BJ (cell line): ENCODE measurements around the gene IGFBP6. TPM values are rescaled to one million over a fixed set of nuclear protein-coding genes. Genes with fewer than 3 reads are reported as not detected.

ENCODE experiments used
- CTCF ChIA-PET: fragments of 350-600 bp; formaldehyde crosslinking; extraction: SDS; loops from one replicate; lab custom pipeline; 2021; ENCODE audit warnings: antibody characterized with exemption, inconsistent platforms; lab: Yijun Ruan, JAX
- POLR2A ChIA-PET: fragments of 300-600 bp; sonication (Branson Sonifier 250); formaldehyde crosslinking; extraction: SDS; loops from one replicate; lab custom pipeline; 2021; ENCODE audit warnings: antibody characterized with exemption; lab: Charles Lee
- DNase-seq: peaks from one replicate; pipeline ENCODE4 v3.0.0-alpha.2; 2011; ENCODE audit warnings: low read depth
- H3K27me3 ChIP-seq: 2 replicates; pipeline ENCODE4 v1.6.0; 2011; ENCODE audit warnings: low read length; ENCODE audit not compliant: control insufficient read depth, insufficient read depth
- H3K36me3 ChIP-seq: 2 replicates; pipeline ENCODE4 v1.5.1; 2011; ENCODE audit warnings: low read length; ENCODE audit not compliant: control insufficient read depth, insufficient read depth
- H3K4me3 ChIP-seq: 2 replicates; pipeline ENCODE4 v1.5.1; 2011; ENCODE audit warnings: low read depth, mild to moderate bottlenecking, control low read depth, low read length
- polyA plus RNA-seq: library from polyadenylated mRNA; depleted of rRNA; stranded (reverse); fragments of >200 nt; gene quantifications from 2 replicates; pipeline ENCODE4 v1.2.3, GENCODE V29; 2011
- TF ChIP-seq, protein P1 (sequence below): IDR thresholded peaks from 2 replicates; pipeline ENCODE4 v1.5.1; 2011; ENCODE audit warnings: low read depth, mild to moderate bottlenecking, control low read depth, inconsistent platforms, low read length, moderate library complexity; ENCODE audit not compliant: insufficient read depth

The IGFBP6 gene
- polyA plus RNA-seq, 1 experiment, result 860 TPM

DNA sequence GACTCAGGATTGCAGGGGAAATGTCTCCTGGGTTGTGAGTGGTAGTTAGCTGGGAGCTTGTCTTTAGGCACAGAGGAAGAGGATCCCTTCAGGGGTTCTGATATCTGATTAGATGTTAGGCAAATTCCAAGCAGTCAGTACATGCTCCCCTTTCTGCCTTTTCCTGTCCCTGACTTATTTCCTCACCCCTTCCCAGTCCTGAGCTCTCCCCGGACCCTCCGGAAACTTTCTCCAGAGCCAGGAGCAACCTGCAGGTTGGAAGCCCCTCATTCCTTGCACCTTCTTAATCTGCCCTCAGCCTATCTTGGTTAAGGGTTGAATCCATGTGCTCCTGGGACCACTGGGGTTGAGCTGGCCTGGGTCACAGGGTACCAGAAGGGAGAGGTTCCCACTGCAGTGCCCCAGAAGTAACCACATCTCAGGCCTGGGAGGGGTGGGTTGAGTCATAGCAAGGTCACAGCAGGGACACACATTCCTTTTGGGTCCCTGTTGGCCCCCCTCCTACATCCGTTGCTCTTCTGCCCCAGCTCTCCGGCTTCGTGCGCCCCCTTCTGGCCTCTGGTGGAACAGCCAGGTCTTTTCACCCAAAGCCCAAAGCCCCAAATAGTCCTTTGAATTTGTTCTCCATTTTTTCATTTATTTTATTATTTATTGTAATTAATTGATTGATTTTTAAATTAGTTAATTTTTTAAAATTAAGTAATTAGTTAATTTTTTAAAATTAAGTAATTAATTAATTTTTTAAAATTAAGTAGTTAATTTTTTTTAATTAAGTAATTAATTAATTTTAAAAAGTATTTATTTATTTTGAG lies 1.8 kb downstream of the IGFBP6 start:
- DNase-seq, result peak; percentile 74
- peaks cover 8% of the 10 kb centered on the region for H3K36me3 ChIP-seq
- TF ChIP-seq, protein P1, sequence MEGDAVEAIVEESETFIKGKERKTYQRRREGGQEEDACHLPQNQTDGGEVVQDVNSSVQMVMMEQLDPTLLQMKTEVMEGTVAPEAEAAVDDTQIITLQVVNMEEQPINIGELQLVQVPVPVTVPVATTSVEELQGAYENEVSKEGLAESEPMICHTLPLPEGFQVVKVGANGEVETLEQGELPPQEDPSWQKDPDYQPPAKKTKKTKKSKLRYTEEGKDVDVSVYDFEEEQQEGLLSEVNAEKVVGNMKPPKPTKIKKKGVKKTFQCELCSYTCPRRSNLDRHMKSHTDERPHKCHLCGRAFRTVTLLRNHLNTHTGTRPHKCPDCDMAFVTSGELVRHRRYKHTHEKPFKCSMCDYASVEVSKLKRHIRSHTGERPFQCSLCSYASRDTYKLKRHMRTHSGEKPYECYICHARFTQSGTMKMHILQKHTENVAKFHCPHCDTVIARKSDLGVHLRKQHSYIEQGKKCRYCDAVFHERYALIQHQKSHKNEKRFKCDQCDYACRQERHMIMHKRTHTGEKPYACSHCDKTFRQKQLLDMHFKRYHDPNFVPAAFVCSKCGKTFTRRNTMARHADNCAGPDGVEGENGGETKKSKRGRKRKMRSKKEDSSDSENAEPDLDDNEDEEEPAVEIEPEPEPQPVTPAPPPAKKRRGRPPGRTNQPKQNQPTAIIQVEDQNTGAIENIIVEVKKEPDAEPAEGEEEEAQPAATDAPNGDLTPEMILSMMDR, result peak; percentile 94
- no peaks in the 10 kb centered on the region for H3K27me3 ChIP-seq
- peak overlapping the region; percentile 81 for H3K4me3 ChIP-seq
- ChIA-PET CTCF (interaction anchor here (0.6 to 15.7 kb wide), 23 partner anchors 10 to 225 kb away, joined by 3 to 416 read pairs (median 5); partner anchors contain the start of genes SPRYD3 and TNS2), POLR2A (interaction anchor here (1.0 to 1.8 kb wide), 3 partner anchors 18 to 33 kb away, joined by 4 to 6 read pairs (median 5); no protein-coding TSS in a partner anchor)

DNA sequence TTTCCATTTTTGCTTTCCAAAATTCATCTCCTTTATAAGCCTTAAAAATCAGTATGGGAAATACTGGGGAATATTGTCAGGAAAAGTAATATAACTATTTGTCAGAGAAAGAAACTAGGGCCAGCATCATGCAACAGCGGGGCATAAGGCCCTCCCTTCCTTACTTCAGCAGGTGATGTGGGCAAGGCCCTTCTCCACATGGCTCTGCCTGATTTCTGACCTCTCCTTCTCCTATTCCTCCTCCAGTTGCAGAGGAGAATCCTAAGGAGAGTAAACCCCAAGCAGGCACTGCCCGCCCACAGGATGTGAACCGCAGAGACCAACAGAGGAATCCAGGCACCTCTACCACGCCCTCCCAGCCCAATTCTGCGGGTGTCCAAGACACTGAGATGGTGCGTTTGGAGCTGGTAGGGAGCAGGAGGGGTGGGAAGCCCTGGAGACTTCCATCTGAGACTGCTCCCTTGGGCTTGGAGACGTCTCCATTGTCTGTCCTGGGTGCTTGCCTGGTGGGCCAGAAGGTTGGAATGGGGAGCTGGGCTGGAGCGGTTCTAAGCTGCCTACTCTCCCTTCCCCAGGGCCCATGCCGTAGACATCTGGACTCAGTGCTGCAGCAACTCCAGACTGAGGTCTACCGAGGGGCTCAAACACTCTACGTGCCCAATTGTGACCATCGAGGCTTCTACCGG lies 3.1 kb downstream of the IGFBP6 start:
- CTCF ChIA-PET, result interaction anchor here (1.2 to 15.7 kb wide), 8 partner anchors 8 to 114 kb away, joined by 3 to 416 read pairs (median 7); partner anchors contain the start of genes SPRYD3 and TNS2
- H3K36me3 ChIP-seq, result peaks cover 8% of the 10 kb centered on the region
- H3K4me3 ChIP-seq, result no peak overlapping the region
- no peak for DNase-seq
- no peaks in the 10 kb centered on the region for H3K27me3 ChIP-seq
- TF ChIP-seq, protein P1, result no peak
- POLR2A ChIA-PET, result interaction anchor here (0.6 to 1.2 kb wide), 2 partner anchors 33 to 35 kb away, joined by 4 to 7 read pairs; no protein-coding TSS in a partner anchor

DNA sequence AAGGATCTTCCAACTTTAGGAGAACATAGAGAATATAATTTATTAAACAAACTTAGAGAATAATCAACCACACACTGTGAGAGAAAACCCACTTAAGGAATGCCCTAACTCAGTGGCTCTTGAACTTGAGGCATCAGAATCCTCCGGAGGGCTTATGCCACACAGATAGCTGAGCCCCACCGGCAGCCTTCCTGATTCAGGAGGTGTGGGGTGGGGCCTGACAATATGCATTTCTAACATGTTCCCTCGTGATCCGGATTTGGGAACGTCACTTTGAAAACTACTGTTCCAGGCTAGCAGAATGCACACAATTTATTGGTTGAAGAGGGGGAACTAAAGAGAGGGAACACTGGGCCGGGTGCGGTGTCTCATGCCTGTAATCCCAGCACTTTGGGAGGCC lies 3.8 kb downstream of the IGFBP6 start:
- H3K27me3 ChIP-seq, result no peaks in the 10 kb centered on the region
- TF ChIP-seq, protein P1, result no peak
- ChIA-PET CTCF (interaction anchor here (0.7 to 15.7 kb wide), 6 partner anchors 11 to 113 kb away, joined by 3 to 416 read pairs (median 6); partner anchors contain the start of gene SPRYD3), POLR2A (no interaction called here)
- peaks cover 8% of the 10 kb centered on the region for H3K36me3 ChIP-seq
- no peak overlapping the region for H3K4me3 ChIP-seq
- DNase-seq, result no peak

DNA sequence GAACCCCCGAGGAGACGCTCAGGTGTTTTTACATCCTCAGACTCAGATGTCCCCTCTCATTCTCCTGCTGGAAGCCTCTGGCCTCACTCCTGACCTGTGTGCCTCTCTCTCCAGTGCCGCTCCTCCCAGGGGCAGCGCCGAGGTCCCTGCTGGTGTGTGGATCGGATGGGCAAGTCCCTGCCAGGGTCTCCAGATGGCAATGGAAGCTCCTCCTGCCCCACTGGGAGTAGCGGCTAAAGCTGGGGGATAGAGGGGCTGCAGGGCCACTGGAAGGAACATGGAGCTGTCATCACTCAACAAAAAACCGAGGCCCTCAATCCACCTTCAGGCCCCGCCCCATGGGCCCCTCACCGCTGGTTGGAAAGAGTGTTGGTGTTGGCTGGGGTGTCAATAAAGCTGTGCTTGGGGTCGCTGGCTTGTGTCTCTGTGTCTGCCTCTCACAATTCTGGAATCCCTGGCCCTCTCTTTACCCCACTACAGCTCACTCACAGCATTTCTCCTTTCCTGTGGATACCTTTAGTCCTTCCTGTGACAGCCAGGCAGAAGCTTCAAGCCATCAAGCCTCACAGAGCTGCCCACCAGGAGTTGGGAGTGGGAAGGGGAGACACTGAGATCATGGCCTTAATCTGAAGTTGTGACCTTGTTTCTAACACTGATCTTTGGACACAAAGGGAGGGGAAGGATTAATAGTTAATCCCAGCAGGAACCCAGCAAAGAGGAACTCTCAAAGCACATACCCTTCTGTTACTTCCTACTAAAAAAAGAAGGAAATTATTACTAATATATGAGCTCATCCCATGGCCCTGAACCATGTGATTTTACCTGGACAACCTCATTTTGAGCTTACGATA lies 4.7 kb downstream of the IGFBP6 start:
- CTCF ChIA-PET, result interaction anchor here (0.7 to 15.7 kb wide), 10 partner anchors 12 to 218 kb away, joined by 3 to 416 read pairs (median 5); partner anchors contain the start of gene SPRYD3
- Histone ChIP-seq H3K27me3 (no peaks in the 10 kb centered on the region), H3K4me3 (no peak overlapping the region), H3K36me3 (peaks cover 8% of the 10 kb centered on the region)
- no peak for DNase-seq
- TF ChIP-seq, protein P1, result no peak
- POLR2A ChIA-PET, result no interaction called here
